IMR-90 (cell line): Measurements from ENCODE around the gene ATP2C2.

Source experiments
- CEBPB ChIP-seq: IDR thresholded peaks from 2 replicates; pipeline ENCODE4 v1.6.1; 2012; ENCODE audit warnings: low read depth, low read length, improper control_type of control experiment
- FOS ChIP-seq: fragments of 150-350 bp; IDR thresholded peaks from 2 replicates; pipeline ENCODE4 v1.6.1; 2016; ENCODE audit warnings: low read depth, low read length
- RCOR1 ChIP-seq: IDR thresholded peaks from 2 replicates; pipeline ENCODE4 v1.6.1; 2012; ENCODE audit warnings: mild to moderate bottlenecking, low read length, improper control_type of control experiment; ENCODE audit not compliant: insufficient replicate concordance
- TF ChIP-seq, protein P1 (sequence below): conservative IDR thresholded peaks from 2 replicates; pipeline ENCODE4 v1.5.1; 2012; ENCODE audit warnings: mild to moderate bottlenecking, low read depth, low read length, improper control_type of control experiment
- TF ChIP-seq, protein P2 (sequence below): fragments of 150-350 bp; IDR thresholded peaks from 2 replicates; pipeline ENCODE4 v1.6.1; 2017; ENCODE audit warnings: mild to moderate bottlenecking, antibody characterized with exemption, low read length, low read depth

DNA sequence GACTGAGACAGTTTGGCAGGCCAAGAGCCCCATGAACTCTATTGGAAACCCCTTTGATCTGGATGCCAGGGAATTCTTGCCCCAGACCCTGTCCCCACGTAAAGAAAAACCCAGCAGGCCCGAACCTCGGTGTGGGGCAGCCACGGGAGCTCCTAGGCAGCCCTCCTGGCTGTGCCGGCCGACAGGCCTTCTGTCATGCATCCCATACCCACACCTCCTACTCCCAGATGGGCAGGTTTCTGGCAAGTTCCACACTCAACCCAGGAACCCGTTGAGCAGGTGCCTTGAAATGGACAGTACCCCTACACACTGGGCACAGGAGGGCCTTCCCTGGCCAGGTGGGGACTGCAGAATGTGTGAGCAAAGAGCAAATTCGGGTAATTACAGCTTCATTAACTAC, 23.6 kb upstream of the ATP2C2 start:
- TF ChIP-seq, protein P1, sequence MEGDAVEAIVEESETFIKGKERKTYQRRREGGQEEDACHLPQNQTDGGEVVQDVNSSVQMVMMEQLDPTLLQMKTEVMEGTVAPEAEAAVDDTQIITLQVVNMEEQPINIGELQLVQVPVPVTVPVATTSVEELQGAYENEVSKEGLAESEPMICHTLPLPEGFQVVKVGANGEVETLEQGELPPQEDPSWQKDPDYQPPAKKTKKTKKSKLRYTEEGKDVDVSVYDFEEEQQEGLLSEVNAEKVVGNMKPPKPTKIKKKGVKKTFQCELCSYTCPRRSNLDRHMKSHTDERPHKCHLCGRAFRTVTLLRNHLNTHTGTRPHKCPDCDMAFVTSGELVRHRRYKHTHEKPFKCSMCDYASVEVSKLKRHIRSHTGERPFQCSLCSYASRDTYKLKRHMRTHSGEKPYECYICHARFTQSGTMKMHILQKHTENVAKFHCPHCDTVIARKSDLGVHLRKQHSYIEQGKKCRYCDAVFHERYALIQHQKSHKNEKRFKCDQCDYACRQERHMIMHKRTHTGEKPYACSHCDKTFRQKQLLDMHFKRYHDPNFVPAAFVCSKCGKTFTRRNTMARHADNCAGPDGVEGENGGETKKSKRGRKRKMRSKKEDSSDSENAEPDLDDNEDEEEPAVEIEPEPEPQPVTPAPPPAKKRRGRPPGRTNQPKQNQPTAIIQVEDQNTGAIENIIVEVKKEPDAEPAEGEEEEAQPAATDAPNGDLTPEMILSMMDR: no peak
- TF ChIP-seq, protein P2, sequence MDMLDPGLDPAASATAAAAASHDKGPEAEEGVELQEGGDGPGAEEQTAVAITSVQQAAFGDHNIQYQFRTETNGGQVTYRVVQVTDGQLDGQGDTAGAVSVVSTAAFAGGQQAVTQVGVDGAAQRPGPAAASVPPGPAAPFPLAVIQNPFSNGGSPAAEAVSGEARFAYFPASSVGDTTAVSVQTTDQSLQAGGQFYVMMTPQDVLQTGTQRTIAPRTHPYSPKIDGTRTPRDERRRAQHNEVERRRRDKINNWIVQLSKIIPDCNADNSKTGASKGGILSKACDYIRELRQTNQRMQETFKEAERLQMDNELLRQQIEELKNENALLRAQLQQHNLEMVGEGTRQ: no peak
- TF ChIP-seq FOS: no peak
- no peak for TF ChIP-seq CEBPB
- TF ChIP-seq RCOR1: no peak
